Breast epithelium (tissue), 4 donors: ENCODE measurements around the gene CHCHD6. TPM values are rescaled to one million over a fixed set of nuclear protein-coding genes. Genes with fewer than 3 reads are reported as not detected.

ENCODE experiments used
- DNase-seq, 2 donors: peaks; one replicate each; pipeline ENCODE4 v3.0.0-alpha.2; 2019; ENCODE audit warnings: low spot score in 2 of 2
- H3K27ac ChIP-seq, 2 donors: fragments of 200-600 bp; sonication (generic) in 1 of 2; one replicate each; pipeline ENCODE4 v1.5.1; 2016 to 2019; ENCODE audit warnings: mild to moderate bottlenecking in 1 of 2
- H3K27me3 ChIP-seq, 2 donors: fragments of 200-600 bp; sonication (generic) in 1 of 2; one replicate each; pipeline versions ENCODE4 v1.5.1 to v1.6.0; 2017 to 2019; ENCODE audit warnings: control low read depth in 1 of 2, mild to moderate bottlenecking in 1 of 2
- H3K36me3 ChIP-seq: fragments of 200-600 bp; one replicate; pipeline ENCODE4 v1.5.1; 2019
- H3K4me1 ChIP-seq, 2 donors: fragments of 200-600 bp; sonication (generic); one replicate each; pipeline ENCODE4 v1.5.1; 2016 to 2019; ENCODE audit warnings: control low read depth in 1 of 2
- H3K4me3 ChIP-seq, 3 donors: fragments of 200-600 bp; sonication (generic); 1 replicate in 2 of 3; 2 replicates in 1 of 3; pipeline ENCODE4 v1.5.1; 2016 to 2019; ENCODE audit warnings: mild to moderate bottlenecking in 3 of 3, moderate library complexity in 2 of 3
- H3K9me3 ChIP-seq, 2 donors: fragments of 200-600 bp; sonication (generic) in 1 of 2; one replicate each; pipeline ENCODE4 v1.5.1; 2016 to 2019; ENCODE audit warnings: control low read depth in 1 of 2
- CTCF ChIP-seq, 3 donors: fragments of 450-650 bp; IDR thresholded peaks; one replicate each; pipeline ENCODE4 v1.5.1; 2016 to 2017; ENCODE audit warnings: antibody characterized with exemption in 3 of 3, mild to moderate bottlenecking in 3 of 3, moderate library complexity in 3 of 3
- POLR2A ChIP-seq: fragments of 450-650 bp; IDR thresholded peaks from one replicate; pipeline ENCODE4 v1.6.1; 2016; ENCODE audit warnings: antibody characterized with exemption, mild to moderate bottlenecking, moderate library complexity
- POLR2AphosphoS5 ChIP-seq, 3 donors: sonication (generic); formaldehyde crosslinking; IDR thresholded peaks; one replicate each; pipeline ENCODE4 v1.6.1; 2017; ENCODE audit warnings: antibody characterized with exemption in 3 of 3
- intact Hi-C: fragments of 100-400 bp; cut with DNase I; formaldehyde crosslinking; loops from one replicate; pipeline ENCODE4 v1.15.1; 2023; ENCODE audit warnings: low total_unique reads
- total RNA-seq, 3 donors: library from RNA; depleted of rRNA; stranded (reverse); fragments of >200 nt; gene quantifications; one replicate each; pipeline ENCODE4 v1.1.0, GENCODE V29; 2016

Gene CHCHD6
- total RNA-seq, 3 donors from 2014 or later = 12.2 to 21.2 (median 19.3) TPM

GRCh38 chr3:126758026-126758425 lies 54.0 kb downstream of the CHCHD6 start:
- no peaks in the 10 kb centered on the region for H3K9me3 ChIP-seq
- TF ChIP-seq CTCF (IDR thresholded peaks at IDR 0.05) = no peak
- no peak for TF ChIP-seq POLR2A
- TF ChIP-seq POLR2AphosphoS5 (IDR thresholded peaks at IDR 0.05) = no peak
- no peaks in the 10 kb centered on the region for H3K36me3 ChIP-seq
- no peaks in the 10 kb centered on the region for H3K4me1 ChIP-seq
- no peak overlapping the region for H3K4me3 ChIP-seq
- intact Hi-C loops = no loop called here
- no peaks in the 10 kb centered on the region for H3K27me3 ChIP-seq
- no peak for DNase-seq
- no peak overlapping the region for H3K27ac ChIP-seq

DNA sequence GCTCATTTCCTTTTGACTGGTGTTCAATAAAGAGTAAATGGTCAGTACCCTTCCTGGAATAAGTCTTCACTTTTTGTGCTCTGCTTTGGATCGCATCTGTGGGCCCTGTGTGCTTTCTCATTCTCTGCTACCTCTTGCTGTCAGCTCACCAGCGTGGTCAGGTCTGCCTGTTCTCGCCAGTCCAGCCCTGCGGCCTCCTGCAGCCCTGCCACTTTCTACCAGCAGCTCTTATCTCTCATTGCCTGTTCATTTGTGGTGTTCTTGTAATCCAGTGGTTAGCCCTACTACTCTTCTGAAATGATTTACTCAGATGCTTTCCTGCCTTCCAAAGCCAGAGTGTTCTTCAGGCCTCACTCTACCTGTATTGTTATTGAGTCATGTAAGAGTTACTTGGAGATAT lies 54.8 kb downstream of the CHCHD6 start:
- H3K4me3 ChIP-seq = no peak overlapping the region
- intact Hi-C loops = no loop called here
- no peaks in the 10 kb centered on the region for H3K27me3 ChIP-seq
- no peaks in the 10 kb centered on the region for H3K36me3 ChIP-seq
- H3K27ac ChIP-seq = no peak overlapping the region
- H3K9me3 ChIP-seq = no peaks in the 10 kb centered on the region
- no peaks in the 10 kb centered on the region for H3K4me1 ChIP-seq
- TF ChIP-seq POLR2AphosphoS5 (IDR thresholded peaks at IDR 0.05) (no peak), POLR2A (no peak), CTCF (IDR thresholded peaks at IDR 0.05) (no peak)
- no peak for DNase-seq

- Histone ChIP-seq H3K36me3 (no peaks in the 10 kb centered on the region), H3K4me3 (no peak overlapping the region), H3K27ac (no peak overlapping the region), H3K9me3 (no peaks in the 10 kb centered on the region), H3K27me3 (no peaks in the 10 kb centered on the region), H3K4me1 (no peaks in the 10 kb centered on the region)
- DNase-seq = no peak
- intact Hi-C loops = no loop called here
- TF ChIP-seq POLR2AphosphoS5 (IDR thresholded peaks at IDR 0.05) (no peak), CTCF (IDR thresholded peaks at IDR 0.05) (no peak), POLR2A (no peak)
Measured at GRCh38 chr3:126760541-126760940, 56.5 kb downstream of the CHCHD6 start.

DNA sequence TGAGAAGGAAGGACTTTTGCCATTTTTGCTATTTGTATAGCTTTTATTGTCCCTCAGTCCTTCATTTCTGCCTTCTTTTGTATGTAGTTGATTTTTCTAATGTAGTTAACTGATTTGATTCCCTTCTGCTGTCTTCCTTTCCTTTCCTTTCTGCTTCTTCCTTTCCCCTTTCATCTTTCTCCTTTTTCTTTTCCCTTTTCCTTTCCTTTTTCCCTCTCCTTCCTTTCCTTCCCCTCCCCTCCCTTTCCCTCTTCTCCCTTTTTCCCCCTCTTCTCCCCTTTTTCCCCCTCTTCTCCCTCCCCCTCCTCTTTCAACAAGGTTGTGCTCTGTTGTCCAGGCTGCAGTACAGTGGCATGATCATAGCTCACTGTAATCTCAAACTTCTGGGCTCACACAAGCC lies 59.0 kb downstream of the CHCHD6 start:
- H3K9me3 ChIP-seq = no peaks in the 10 kb centered on the region
- H3K36me3 ChIP-seq = no peaks in the 10 kb centered on the region
- no peak overlapping the region for H3K27ac ChIP-seq
- no peaks in the 10 kb centered on the region for H3K27me3 ChIP-seq
- DNase-seq = no peak
- H3K4me3 ChIP-seq = no peak overlapping the region
- no peaks in the 10 kb centered on the region for H3K4me1 ChIP-seq
- intact Hi-C loops = no loop called here
- TF ChIP-seq POLR2AphosphoS5 (IDR thresholded peaks at IDR 0.05) (no peak), CTCF (IDR thresholded peaks at IDR 0.05) (no peak), POLR2A (no peak)

DNA sequence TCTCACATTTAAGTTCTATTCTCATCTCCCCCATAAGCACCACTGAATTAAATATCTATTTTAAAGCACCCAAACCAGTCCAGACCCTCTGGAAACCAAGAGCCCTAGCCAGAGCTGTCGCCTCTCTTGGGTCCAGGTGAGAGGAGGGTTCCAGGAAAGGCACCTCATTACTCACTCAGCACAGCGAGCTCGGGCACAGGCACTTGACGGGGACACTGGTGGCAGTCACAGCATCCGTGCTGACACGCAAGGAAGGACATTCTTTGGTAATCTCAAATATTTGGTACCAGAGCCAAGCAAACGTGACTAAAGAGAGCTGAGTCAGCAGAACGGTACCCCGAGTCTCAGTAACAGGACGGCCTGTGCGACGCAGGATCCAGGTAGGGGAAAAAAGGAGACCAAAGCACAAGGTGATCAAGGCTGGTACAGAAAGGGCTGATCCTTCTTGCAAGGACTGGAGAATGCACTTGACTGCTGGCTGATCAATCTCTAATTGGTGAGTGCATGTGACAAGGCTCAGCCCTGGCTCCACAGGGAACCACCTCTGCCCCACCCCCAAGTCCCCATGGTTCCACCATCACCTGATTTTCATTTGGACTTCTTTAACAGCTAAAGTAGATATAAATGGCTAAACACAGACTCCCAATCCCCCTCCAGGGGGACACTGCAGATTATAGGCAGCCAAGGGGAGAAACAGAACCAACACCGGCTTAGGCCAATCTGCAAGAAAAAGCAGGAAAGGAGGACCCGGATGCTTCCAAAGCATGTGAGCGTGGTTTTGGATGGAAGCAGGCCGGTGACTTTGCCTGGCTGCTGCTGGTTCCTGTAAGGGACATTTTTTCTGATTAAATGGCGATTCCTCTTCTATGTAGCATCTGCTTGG lies 61.4 kb downstream of the CHCHD6 start:
- intact Hi-C loops = no loop called here
- H3K27me3 ChIP-seq = no peaks in the 10 kb centered on the region
- no peaks in the 10 kb centered on the region for H3K36me3 ChIP-seq
- H3K4me3 ChIP-seq = no peak overlapping the region
- H3K27ac ChIP-seq = no peak overlapping the region
- no peak for DNase-seq
- no peaks in the 10 kb centered on the region for H3K4me1 ChIP-seq
- TF ChIP-seq POLR2A = no peak
- TF ChIP-seq CTCF (IDR thresholded peaks at IDR 0.05) = no peak
- no peak for TF ChIP-seq POLR2AphosphoS5 (IDR thresholded peaks at IDR 0.05)
- H3K9me3 ChIP-seq = no peaks in the 10 kb centered on the region
